ENCODE data around the gene MACROD2. TPM values are rescaled to one million over a fixed set of nuclear protein-coding genes. Genes with fewer than 3 reads are reported as not detected.

Gene MACROD2
- total RNA-seq, 1 experiment from 2014 or later = 3.7 TPM

DNA sequence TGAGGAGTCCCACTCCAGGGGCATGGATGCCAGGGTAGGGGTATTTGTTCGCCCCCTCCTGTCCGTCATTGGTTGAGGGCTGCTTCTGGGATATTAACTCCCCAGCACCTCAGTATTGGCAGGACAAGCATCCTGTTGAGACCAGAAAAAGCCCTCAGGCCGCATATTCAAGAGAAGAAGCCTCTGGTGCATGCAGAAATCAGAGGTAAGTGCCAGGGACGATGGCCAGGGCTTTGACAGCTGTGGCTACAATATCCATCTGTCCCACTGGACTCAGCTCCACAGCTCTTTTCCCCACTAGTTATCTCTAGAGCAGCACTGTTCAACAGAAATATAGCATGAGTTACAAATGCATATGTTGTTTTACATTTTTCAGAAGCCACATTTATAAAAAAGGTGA lies 1926.6 kb downstream of the MACROD2 start:
- H3K9ac ChIP-seq (ENCODE audit: low read length) = no peak overlapping the region
- no peaks in the 10 kb centered on the region for H4K20me1 ChIP-seq (ENCODE audit: insufficient read depth)
- no peaks in the 10 kb centered on the region for H3K27me3 ChIP-seq (ENCODE audit: insufficient read depth, low read length)
- no peak for DNase-seq (ENCODE audit: low read depth, low spot score)
- intact Hi-C loops (cut with micrococcal nuclease) = no loop called here
- no peak overlapping the region for H2AFZ ChIP-seq (ENCODE audit: low read depth, low read length, poor library complexity, severe bottlenecking)
- ATAC-seq = no peak
- ChIA-PET CTCF (no interaction called here), POLR2A (no interaction called here), RAD21 (ENCODE audit: low non-redundant PET in 1 of 2, low total read pairs in 2 of 2, uncharacterized antibody in 2 of 2, unreplicated experiment in 2 of 2) (no interaction called here)
- no peak overlapping the region for H3K4me2 ChIP-seq (ENCODE audit: low read length)
- H3K36me3 ChIP-seq (ENCODE audit: control insufficient read depth in 1 of 2, insufficient read depth in 2 of 2, low read length in 2 of 2) = no peaks in the 10 kb centered on the region
- no peak overlapping the region for H3K27ac ChIP-seq (ENCODE audit: low read depth, low read length)
- H3K79me2 ChIP-seq (ENCODE audit: insufficient read depth, low read length) = no peaks in the 10 kb centered on the region
- H3K4me1 ChIP-seq (ENCODE audit: control insufficient read depth in 1 of 2, insufficient read depth in 2 of 2, low read length in 2 of 2) = no peaks in the 10 kb centered on the region
- no peak for TF ChIP-seq SIN3A (IDR thresholded peaks at IDR 0.05; ENCODE audit: low read depth)
- no peak for TF ChIP-seq POLR2A (IDR thresholded peaks at IDR 0.05; ENCODE audit: borderline replicate concordance, extremely low read depth, insufficient read depth, insufficient read length)
- TF ChIP-seq, protein P1, sequence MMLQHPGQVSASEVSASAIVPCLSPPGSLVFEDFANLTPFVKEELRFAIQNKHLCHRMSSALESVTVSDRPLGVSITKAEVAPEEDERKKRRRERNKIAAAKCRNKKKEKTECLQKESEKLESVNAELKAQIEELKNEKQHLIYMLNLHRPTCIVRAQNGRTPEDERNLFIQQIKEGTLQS (IDR thresholded peaks at IDR 0.05) = no peak
- TF ChIP-seq, protein P2, sequence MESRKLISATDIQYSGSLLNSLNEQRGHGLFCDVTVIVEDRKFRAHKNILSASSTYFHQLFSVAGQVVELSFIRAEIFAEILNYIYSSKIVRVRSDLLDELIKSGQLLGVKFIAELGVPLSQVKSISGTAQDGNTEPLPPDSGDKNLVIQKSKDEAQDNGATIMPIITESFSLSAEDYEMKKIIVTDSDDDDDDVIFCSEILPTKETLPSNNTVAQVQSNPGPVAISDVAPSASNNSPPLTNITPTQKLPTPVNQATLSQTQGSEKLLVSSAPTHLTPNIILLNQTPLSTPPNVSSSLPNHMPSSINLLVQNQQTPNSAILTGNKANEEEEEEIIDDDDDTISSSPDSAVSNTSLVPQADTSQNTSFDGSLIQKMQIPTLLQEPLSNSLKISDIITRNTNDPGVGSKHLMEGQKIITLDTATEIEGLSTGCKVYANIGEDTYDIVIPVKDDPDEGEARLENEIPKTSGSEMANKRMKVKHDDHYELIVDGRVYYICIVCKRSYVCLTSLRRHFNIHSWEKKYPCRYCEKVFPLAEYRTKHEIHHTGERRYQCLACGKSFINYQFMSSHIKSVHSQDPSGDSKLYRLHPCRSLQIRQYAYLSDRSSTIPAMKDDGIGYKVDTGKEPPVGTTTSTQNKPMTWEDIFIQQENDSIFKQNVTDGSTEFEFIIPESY (IDR thresholded peaks at IDR 0.05; ENCODE audit: extremely low read depth, insufficient replicate concordance, low read length) = no peak
- TF ChIP-seq CBX3 (IDR thresholded peaks at IDR 0.05; ENCODE audit: low read depth) = no peak
- TF ChIP-seq, protein P3, sequence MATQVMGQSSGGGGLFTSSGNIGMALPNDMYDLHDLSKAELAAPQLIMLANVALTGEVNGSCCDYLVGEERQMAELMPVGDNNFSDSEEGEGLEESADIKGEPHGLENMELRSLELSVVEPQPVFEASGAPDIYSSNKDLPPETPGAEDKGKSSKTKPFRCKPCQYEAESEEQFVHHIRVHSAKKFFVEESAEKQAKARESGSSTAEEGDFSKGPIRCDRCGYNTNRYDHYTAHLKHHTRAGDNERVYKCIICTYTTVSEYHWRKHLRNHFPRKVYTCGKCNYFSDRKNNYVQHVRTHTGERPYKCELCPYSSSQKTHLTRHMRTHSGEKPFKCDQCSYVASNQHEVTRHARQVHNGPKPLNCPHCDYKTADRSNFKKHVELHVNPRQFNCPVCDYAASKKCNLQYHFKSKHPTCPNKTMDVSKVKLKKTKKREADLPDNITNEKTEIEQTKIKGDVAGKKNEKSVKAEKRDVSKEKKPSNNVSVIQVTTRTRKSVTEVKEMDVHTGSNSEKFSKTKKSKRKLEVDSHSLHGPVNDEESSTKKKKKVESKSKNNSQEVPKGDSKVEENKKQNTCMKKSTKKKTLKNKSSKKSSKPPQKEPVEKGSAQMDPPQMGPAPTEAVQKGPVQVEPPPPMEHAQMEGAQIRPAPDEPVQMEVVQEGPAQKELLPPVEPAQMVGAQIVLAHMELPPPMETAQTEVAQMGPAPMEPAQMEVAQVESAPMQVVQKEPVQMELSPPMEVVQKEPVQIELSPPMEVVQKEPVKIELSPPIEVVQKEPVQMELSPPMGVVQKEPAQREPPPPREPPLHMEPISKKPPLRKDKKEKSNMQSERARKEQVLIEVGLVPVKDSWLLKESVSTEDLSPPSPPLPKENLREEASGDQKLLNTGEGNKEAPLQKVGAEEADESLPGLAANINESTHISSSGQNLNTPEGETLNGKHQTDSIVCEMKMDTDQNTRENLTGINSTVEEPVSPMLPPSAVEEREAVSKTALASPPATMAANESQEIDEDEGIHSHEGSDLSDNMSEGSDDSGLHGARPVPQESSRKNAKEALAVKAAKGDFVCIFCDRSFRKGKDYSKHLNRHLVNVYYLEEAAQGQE (IDR thresholded peaks at IDR 0.05; ENCODE audit: low read depth) = no peak
- TF ChIP-seq EZH2phosphoT487 (IDR thresholded peaks at IDR 0.05; ENCODE audit: borderline replicate concordance) = no peak
- TF ChIP-seq, protein P4, sequence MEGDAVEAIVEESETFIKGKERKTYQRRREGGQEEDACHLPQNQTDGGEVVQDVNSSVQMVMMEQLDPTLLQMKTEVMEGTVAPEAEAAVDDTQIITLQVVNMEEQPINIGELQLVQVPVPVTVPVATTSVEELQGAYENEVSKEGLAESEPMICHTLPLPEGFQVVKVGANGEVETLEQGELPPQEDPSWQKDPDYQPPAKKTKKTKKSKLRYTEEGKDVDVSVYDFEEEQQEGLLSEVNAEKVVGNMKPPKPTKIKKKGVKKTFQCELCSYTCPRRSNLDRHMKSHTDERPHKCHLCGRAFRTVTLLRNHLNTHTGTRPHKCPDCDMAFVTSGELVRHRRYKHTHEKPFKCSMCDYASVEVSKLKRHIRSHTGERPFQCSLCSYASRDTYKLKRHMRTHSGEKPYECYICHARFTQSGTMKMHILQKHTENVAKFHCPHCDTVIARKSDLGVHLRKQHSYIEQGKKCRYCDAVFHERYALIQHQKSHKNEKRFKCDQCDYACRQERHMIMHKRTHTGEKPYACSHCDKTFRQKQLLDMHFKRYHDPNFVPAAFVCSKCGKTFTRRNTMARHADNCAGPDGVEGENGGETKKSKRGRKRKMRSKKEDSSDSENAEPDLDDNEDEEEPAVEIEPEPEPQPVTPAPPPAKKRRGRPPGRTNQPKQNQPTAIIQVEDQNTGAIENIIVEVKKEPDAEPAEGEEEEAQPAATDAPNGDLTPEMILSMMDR (IDR thresholded peaks at IDR 0.05 in 2 of 3, conservative IDR thresholded peaks at IDR 0.05 in 1 of 3; ENCODE audit: borderline replicate concordance in 1 of 3, insufficient read depth in 1 of 3, low read depth in 2 of 3, low read length in 2 of 3) = no peak
- TF ChIP-seq YY1 (IDR thresholded peaks at IDR 0.05; ENCODE audit: extremely low read depth, insufficient replicate concordance, low read depth, low read length) = no peak
- TF ChIP-seq CEBPB (IDR thresholded peaks at IDR 0.05; ENCODE audit: low read depth) = no peak
- TF ChIP-seq EGR1 (IDR thresholded peaks at IDR 0.05; ENCODE audit: low read depth) = no peak
- no peak for TF ChIP-seq TCF7L2 (IDR thresholded peaks at IDR 0.05; ENCODE audit: borderline replicate concordance, extremely low read depth, insufficient read depth, insufficient read length)
- no peak for TF ChIP-seq JUND (IDR thresholded peaks at IDR 0.05)
- no peak for TF ChIP-seq EZH2 (IDR thresholded peaks at IDR 0.05)
- peaks cover 4 to 6% of the 10 kb centered on the region in 2 experiments; a peak in 2 of 4 replicates for H3K9me3 ChIP-seq (ENCODE audit: control insufficient read depth in 1 of 2, insufficient read depth in 1 of 2, low read depth in 1 of 2, low read length in 2 of 2)
- no TSS peak for BruUV-seq (replicated peaks)
- no peak overlapping the region for H3K4me3 ChIP-seq (replicated peaks in 1 of 2; ENCODE audit: low read depth in 1 of 2, low read length in 2 of 2)
- no peaks in the 10 kb centered on the region for H3K9me2 ChIP-seq (ENCODE audit: insufficient read depth)

Measured in HCT116 (cell line).